ENCODE measurements around the gene ATG10.

Gene ATG10

GRCh38 chr5:82167372-82167935, 195.6 kb downstream of the ATG10 start:
- no peak for DNase-seq

GRCh38 chr5:82168294-82168693, 196.5 kb downstream of the ATG10 start:
- peak; percentile 66 for DNase-seq

DNA sequence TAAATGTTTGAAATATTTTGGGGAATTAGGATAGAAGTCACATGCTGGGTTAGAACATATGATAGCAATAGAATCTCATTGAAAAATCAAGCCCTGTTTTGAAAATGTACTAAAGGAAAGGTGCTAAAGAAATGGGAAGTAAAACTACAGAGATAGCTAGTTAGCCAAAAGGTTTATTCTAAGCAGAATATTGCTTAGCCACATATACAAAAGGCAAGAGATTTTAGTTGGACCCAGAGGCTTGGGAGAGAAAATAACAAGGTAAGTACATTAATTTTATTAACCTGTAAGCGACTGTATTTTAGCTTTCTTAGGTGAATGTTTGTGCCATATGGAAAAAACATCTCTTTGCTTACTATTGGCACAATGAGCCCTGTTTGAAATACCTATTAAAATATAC, 198.1 kb downstream of the ATG10 start:
- no peak for DNase-seq

DNA sequence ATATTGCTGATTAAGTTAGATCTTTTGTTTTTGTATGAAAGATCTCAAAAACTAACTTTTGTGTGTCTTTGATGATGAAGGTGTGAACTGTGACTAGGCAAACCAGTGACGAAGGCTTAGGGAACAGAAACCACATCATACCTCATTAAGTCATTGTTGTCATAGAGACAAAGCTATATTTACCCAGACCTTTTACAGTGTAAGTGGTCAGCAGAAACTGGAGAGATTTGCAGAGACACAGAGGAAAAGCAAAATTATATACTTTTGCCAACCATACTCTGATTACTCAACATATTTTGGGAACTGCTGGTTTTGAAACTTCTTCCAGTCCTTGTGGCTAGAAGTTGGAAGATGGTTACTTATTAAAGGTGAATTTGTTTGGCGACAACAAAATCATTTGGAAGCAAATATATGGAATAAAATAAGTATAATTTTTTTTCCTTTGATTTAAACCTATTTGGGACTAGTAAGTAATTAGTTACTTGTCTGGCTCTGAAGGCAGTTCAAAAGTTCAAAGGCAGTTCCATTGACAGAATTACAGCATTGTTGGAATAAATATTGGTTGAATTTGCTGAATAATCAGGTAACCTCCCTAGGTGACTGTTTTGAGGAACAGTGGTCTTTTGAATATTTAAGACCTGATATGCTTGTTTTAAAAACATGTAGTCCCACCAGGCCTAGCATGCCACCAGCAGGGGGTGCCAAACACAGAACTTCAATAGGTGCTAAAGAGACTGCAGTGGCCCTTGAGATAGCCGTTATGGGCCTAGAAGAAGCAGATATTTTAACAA, 202.5 kb downstream of the ATG10 start:
- DNase-seq = peak; percentile 42

DNA sequence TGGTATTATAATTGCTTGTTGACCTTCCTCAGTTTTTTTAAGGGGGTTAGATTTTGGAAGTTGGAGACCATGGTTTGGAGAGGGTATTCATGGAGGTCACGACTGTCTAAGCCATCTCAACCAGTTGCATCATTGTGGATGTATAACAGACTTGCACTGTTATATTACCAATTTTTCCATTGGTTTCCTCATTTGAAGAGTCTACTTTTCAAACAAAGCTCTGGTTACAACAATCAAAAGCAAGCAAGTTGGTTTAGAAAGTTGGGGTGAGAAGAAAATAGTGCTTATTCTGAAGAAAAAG, 203.0 kb downstream of the ATG10 start:
- DNase-seq = no peak

GRCh38 chr5:82176115-82176814, 204.4 kb downstream of the ATG10 start:
- DNase-seq = no peak

DNA sequence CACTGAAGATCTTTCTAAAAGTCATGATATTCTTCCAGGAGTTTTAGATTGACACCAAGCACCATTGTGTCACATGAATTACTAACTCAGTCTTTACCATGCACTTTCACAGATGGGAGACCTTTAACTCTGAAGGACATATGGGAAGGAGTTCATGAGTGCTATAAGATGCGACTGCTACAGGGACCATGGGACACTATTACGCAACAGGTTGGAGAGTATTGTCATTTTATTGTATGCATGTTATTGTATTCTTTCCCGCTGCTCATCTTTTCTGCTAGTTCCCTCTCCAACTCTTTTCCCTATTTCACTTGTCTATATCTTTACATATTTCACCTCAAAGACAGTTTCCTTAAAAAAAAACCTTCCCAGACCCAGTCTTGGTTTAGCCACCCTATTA, 206.6 kb downstream of the ATG10 start:
- no peak for DNase-seq

DNA sequence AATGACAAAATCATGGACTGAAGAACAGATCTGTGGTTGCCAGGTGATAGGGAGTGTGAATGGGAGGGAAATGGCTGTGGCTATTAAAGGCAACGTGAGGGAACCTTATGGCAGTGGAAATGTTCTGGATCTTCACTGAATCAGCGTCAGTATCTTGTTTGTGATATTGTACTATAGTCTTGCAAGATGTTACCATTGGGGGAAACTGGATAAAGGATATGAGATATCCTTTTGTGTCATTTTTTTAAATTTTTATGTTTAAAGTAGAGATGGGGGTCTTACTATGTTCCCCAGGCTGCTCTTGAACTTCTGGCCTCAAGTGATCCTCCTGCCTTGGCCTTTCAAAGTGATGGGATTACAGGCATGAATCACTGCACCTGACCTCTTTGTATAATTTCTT, 210.8 kb downstream of the ATG10 start:
- no peak for DNase-seq

GRCh38 chr5:82183828-82184227, 212.0 kb downstream of the ATG10 start:
- no peak for DNase-seq

GRCh38 chr5:82185851-82186250, 214.0 kb downstream of the ATG10 start:
- no peak for DNase-seq

- no peak for DNase-seq
Measured at GRCh38 chr5:82197550-82197949, 225.7 kb downstream of the ATG10 start.

DNA sequence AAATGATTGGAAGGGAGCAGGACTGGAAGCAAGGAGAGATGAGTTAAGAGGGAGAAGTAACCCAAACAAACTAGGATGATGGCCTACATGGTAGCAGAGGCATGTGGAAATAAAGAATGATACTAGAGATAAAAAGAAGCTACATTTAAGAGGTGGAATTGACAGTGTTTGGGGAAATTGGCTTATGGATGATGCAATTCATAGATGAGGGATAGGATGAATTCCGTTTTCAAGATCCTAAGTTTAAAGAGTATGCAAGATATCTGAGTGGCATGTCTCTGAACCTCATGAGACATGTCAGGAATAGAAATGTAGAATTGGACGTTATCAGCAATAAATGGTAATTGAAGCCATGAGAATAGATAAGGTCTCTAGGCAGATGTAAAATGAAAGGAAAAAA, 232.7 kb downstream of the ATG10 start:
- no peak for DNase-seq

- DNase-seq = no peak
Measured at GRCh38 chr5:82205005-82205404, 233.2 kb downstream of the ATG10 start.

DNA sequence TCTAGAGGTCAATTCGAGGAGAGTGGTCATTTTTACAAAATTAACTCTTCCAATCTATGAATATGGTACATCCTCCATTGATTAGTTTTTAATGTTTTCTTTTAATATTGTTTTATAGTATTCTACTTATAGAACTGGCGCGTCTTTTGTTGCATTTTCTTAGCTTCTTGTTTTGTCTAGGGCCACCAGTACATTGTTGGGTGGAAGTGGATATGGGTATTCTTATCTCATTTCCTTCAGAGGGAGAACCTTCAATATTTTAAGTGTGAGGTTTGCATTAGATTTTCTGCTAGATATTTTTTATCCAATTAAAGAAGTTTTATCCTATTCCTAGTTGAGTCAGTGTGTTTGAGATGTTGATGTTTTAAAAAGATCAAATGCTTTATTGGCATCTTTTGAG, 236.5 kb downstream of the ATG10 start:
- DNase-seq = no peak

- DNase-seq = no peak
Measured at GRCh38 chr5:82211855-82212572, 240.2 kb downstream of the ATG10 start.

- no peak for DNase-seq
Measured at GRCh38 chr5:82217917-82218316, 246.1 kb downstream of the ATG10 start.

DNA sequence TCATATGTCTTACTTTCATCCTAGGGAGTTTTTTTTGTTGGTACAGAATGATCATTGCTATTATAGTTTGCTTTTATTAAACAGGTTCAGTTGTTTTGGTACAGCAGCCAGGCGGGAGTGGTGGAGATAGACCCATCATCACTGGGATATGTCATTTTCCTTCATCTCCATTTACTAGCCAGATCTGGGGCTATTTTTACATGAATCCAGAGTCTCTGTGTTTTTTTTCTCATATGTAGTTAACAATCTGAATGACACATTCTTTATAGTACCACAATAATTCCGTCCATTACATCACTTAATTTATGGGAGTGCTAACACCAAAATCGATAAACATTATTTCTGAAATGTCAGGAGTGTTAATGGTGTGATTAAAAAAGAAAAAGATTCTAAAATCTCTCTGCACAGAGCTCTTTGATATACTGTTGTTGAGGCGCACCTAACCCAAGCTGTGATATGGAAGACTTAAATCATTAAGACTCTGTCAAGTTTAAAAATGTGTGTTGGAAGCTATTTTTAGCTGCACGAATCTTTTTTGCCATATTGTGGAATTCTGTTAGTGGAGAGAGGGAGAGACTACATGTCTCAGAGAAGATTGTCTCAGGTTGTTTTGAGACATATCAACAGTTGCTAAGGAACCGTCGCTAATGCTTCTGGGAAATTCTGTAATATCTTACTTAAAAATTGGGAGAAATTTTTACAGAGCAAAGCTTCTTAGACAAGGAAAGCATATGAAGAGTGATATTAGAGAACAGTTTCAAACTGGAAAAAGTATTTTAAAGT, 246.7 kb downstream of the ATG10 start:
- DNase-seq = peak; percentile 6

DNA sequence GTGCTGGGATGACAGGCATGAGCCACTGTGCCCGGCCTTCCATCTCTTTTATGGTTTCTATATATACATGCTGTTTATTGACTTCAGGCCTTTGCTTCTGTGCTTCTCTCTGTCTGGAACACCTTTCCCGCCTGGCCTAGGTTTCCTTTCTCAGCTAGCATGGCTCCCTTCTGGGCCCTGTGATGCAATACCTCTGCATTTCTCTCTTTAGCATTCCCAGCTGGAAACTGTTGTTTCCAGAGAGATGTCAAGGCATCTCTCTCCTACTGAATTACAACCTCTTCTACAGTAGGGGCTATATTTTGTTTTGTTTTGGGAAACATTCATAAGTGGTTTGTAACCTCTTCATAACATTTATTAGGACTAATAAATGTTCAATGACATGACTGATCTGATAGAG, 249.2 kb downstream of the ATG10 start:
- no peak for DNase-seq

DNA sequence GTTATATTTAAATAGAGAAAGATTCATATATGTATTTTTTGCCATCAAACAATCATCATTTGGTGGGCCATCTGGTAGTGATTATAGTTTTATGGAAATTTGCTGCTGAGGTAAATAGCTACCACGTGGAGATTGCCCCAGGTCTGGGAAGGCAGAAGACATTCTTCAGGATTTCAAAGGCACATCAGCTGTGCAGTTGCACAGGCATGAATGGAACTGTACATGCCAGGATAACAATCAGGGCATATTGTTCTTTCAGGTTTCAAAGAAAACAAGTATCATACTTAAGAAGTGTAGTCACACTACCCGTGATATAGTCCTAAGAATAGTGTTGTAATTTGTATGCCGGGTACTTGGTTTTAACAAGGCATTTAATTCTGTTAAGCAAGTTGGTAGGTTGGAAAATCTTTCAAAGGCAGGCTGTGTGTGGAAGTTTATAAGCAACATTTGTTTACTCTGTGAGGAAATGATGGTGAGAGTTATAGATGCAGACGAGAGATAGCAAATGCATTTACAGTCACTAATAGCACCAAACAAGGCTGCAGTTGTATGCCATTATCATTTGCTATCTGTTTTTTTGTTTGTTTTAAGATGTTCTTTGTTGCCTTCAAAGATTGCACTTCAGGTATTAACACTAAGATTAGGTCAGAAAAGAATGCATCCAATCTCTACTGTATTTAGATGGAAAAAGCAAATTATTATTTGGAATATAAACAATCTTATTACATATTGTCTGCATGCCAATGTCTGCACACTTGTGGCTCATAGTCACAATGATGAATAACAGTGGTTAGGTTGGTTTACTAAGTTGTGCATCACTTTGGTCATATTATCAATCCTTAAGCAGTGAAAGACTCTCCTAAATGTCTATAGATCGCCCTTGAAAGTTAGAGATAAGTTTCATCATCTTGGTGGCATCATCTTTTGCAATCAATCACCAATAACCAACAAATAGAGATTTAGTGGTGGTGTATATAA, 251.1 kb downstream of the ATG10 start:
- peak; percentile 10 for DNase-seq

- DNase-seq = peak; percentile 69
Measured at GRCh38 chr5:82225525-82226172, 253.8 kb downstream of the ATG10 start.

GRCh38 chr5:82234885-82235284, 263.1 kb downstream of the ATG10 start:
- no peak for DNase-seq

Measured in fibroblast of skin of back (primary cell).